Astrocyte of the spinal cord (primary cell): ENCODE data around the gene SCFD2.
"Not testable (repeated sequence)": the region's sequence is repeated elsewhere in the genome, so short reads cannot be mapped to it uniquely, and the experiment has no call there.

Experiments used
- DNase-seq: peaks from one replicate; pipeline ENCODE4 v3.0.0; 2011; ENCODE audit warnings: low read depth, low spot score
- H3K4me3 ChIP-seq: 2 replicates; pipeline ENCODE4 v1.5.1; 2011; ENCODE audit warnings: low read depth, mild to moderate bottlenecking, low read length, moderate library complexity
- in situ Hi-C: cut with HindIII; loops from 2 replicates; pipeline ENCODE4 v1.10.0; 2017; ENCODE audit warnings: low sequenced_read_pairs
- TF ChIP-seq, protein P1 (sequence below): IDR thresholded peaks from 2 replicates; pipeline ENCODE4 v1.5.1; 2012; ENCODE audit warnings: low read depth, mild to moderate bottlenecking, low read length, inconsistent platforms

The SCFD2 gene

DNA sequence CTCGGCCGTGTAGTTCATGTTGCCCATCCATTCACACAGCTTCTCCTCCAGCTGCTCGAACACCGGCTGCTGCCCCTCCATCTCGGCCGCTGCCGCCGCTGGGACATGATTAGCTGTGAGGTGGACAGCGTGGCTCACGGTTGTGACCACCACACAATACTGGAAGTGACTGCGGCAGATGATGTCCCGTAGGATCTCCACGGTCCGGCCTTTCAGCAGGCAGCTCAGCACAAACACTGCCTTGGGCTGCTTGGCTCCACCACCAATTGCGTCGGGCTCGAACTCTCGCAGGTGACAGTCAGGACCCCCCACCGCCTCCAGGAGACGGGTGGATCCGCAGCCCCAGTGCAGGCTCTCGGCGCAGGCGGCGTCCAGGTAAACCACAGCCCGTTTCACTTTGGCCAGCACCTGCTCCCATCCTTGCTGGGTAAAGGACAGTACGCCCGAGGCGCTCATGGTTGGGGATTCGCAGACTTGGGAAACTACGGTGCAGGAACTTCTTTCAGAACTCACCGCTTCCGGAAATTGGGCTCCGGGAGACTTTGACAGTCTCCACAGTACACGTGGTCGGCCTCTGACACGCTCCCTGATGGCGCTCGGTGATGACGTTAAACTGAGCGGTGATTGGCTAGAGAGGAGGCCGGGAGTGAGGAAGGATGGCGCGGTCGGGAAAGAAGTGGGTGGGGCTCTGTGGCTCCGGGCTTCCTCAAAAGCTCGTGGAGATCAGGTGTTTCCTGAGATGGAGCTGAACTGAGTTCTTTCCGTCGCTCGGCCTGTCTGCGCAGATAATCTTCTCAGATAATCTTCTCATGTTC is at the start of gene SCFD2:
Gene SCFD2, minus strand, starts transcription at position 576 of the 815 bp plus-strand sequence.
- H3K4me3 ChIP-seq, result peak within 1 kb of the TSS; percentile 97
- TF ChIP-seq, protein P1, sequence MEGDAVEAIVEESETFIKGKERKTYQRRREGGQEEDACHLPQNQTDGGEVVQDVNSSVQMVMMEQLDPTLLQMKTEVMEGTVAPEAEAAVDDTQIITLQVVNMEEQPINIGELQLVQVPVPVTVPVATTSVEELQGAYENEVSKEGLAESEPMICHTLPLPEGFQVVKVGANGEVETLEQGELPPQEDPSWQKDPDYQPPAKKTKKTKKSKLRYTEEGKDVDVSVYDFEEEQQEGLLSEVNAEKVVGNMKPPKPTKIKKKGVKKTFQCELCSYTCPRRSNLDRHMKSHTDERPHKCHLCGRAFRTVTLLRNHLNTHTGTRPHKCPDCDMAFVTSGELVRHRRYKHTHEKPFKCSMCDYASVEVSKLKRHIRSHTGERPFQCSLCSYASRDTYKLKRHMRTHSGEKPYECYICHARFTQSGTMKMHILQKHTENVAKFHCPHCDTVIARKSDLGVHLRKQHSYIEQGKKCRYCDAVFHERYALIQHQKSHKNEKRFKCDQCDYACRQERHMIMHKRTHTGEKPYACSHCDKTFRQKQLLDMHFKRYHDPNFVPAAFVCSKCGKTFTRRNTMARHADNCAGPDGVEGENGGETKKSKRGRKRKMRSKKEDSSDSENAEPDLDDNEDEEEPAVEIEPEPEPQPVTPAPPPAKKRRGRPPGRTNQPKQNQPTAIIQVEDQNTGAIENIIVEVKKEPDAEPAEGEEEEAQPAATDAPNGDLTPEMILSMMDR, result no peak
- DNase-seq, result peak; percentile 96
- in situ Hi-C loops, result no loop called here

DNA sequence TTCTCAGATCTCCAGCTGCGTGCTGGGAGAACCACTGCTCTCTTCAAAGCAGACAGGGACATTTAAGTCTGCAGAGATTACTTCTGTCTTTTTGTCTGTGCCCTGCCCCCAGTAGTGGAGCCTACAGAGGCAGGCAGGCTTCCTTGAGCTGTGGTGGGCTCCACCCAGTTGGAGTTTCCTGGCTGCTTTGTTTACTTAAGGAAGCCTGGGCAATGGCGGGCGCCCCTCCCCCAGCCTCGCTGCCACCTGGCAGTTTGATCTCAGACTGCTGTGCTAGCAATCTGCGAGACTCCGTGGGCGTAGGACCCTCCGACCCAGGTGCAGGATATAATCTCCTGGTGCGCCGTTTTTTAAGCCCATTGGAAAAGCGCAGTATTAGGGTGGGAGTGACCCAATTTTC is 43.6 kb upstream of the SCFD2 start:
- H3K4me3 ChIP-seq, in situ Hi-C loops, DNase-seq: not testable (repeated sequence)

DNA sequence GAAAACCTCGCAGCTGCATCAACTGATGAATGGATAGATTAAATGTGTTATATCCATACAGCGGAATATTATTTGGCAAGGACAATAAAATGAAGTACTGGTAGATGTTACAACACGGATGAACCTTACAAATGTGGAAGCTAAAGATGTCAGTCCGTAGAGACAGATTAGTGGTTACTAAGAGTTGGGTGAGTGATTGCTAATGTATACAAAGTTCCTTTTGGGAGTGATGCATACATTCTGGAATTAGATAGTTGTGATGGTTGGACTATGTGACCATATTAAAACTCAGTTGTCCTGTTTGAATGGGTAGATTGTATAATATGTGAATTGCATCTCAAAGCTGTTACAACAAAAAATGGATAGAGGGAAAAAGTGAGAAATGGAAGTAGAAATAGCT is 14.4 kb upstream of the SCFD2 start:
- TF ChIP-seq, protein P1, result no peak

DNA sequence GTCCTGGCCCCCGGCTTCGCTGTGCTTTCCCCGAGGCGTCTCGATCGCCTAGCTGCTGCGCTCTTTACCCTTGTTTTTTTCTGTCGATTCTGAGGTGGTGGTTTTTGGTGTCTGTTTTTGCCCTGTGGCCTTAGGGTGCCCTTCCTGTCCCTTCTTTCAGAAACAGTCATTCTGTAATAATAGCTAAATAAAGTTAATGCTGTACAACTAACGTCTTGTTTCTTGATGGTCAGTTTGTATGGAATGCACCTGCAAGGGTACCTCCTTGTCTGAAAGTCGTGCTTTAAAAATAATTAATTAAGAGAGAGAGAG is 12.3 kb upstream of the SCFD2 start:
- peak overlapping the region; percentile 90 for H3K4me3 ChIP-seq
- DNase-seq, result peak; percentile 9
- in situ Hi-C loops, result no loop called here
- TF ChIP-seq, protein P1, result no peak

More for the DNA sequence above, 14.4 kb upstream of the SCFD2 start:
- no peak overlapping the region for H3K4me3 ChIP-seq
- no peak for DNase-seq
- in situ Hi-C loops, result no loop called here

DNA sequence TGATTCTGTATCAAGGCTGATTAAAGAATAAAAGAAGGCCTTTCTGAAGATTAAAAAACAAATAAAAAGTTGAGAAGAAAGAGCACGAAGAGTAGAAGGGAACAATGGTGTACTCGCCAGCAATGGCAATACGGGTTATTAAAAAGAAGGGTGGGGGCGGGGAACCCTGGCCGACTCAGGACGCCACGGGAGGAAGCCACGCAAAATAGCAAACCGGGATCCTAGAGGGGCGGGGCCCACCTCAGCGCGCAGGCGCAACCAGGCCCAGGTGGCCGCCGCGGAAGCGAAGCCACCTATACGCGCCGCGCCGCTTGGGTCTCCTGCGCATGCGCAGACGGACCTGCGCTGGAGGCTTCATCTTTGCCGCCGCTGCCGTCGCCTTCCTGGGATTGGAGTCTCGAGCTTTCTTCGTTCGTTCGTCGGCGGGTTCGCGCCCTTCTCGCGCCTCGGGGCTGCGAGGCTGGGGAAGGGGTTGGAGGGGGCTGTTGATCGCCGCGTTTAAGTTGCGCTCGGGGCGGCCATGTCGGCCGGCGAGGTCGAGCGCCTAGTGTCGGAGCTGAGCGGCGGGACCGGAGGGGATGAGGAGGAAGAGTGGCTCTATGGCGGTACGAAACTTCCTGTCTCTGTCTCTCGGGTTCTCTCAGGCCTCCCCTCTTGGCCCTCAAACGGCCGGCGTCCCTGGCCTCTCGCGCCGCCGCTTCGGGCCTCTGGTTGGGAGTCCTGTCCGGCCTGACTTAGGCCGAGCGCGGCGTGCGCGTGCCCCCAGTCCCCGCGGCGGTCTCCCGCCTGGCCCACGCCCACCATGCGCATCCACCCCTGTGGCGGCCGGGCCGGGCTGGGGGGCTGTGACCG is 11.7 kb upstream of the SCFD2 start, which contains the start of gene FIP1L1:
Gene FIP1L1, plus strand, starts transcription at position 323 of the 852 bp plus-strand sequence. Its CDS starts 198 bp downstream, at position 521.
- in situ Hi-C loops, result no loop called here
- DNase-seq, result peak; percentile 93
- TF ChIP-seq, protein P1, result no peak
- H3K4me3 ChIP-seq, result peak within 1 kb of the TSS; percentile 90

DNA sequence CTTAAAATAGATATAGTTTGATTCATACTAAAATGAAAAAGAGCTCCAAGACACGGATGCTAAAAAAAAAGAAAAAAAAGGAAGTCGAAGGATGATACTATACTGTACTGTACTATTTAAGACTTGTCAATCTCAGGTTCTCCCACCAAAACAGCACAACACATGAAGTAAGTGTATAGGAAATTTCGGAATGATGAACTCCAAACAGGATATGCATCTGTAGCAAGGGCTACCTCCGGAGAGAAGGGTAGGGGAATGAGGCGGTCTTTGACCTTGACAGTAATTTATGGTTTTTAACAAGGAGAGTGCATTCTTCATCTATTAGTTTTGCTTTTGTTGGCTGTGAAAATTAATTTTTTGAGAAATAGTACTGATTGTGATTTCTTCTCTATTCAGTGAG is 11.0 kb upstream of the SCFD2 start:
- peak overlapping the region; percentile 90 for H3K4me3 ChIP-seq
- TF ChIP-seq, protein P1, result no peak
- in situ Hi-C loops, result no loop called here

More for the DNA sequence above, 11.0 kb upstream of the SCFD2 start:
- DNase-seq, result no peak
